HG03097 (cell line): ENCODE data around the gene SHROOM3.

ENCODE experiments used
- ATAC-seq: cut with Tn5 transposase; IDR thresholded peaks from one replicate; pipeline ENCODE4 v1.9.1; 2021; ENCODE audit not compliant: unreplicated experiment, low FRiP score

Gene SHROOM3

DNA sequence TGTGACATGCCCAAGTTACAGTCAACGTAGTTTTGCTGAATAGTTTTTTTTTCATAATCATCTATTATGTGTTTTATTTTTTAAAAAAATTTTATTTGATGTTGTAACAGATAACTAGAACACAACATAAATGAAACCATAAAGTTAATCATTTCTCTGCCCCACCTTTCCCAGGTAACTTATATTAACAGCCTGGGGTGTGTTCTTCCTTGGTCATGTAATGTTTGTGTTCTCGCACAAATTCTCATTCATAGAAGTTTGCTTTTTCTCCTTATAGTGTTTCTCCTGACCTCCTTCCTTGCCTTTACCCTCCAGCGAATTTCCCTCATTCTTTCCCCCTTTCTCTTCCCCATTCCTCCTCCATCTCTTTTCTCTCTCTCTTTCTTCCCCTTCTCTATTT lies 248.1 kb downstream of the SHROOM3 start:
- ATAC-seq, result no peak

DNA sequence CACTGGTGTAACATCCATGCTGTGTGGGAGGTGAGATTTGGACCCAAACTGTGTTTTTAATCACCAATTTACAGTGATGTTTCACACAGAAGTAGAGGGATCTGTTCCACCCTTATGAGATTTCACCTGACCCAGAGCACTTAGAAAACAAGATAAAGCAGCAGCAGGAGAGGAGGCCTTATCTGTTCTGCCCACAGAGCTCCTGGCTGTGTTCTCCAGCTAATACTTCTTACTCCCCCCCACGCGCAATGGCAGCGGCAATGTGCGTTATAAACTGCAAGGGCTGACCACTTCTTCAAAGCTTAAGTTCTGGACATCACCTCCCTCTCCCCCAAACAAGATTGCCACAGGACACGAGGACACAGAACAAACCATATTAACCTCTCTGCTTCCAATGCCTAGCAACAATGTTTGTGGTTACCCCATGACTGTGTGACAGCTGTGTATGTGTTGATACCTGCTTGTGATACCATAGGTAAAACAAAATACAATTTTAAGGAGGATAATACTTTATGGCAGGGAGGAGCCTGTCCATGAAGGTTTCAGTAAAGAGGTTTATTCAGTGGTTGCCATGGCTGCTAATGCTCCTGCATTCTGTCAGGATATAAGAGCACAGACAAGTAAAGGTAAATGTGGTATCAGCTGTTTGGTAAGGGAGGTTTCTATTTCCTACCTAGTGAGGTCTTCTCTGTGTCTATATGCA lies 252.9 kb downstream of the SHROOM3 start:
- ATAC-seq, result no peak

- ATAC-seq, result no peak
These were observed 253.7 kb downstream of the SHROOM3 start for GRCh38 chr4:76688619-76689144.

DNA sequence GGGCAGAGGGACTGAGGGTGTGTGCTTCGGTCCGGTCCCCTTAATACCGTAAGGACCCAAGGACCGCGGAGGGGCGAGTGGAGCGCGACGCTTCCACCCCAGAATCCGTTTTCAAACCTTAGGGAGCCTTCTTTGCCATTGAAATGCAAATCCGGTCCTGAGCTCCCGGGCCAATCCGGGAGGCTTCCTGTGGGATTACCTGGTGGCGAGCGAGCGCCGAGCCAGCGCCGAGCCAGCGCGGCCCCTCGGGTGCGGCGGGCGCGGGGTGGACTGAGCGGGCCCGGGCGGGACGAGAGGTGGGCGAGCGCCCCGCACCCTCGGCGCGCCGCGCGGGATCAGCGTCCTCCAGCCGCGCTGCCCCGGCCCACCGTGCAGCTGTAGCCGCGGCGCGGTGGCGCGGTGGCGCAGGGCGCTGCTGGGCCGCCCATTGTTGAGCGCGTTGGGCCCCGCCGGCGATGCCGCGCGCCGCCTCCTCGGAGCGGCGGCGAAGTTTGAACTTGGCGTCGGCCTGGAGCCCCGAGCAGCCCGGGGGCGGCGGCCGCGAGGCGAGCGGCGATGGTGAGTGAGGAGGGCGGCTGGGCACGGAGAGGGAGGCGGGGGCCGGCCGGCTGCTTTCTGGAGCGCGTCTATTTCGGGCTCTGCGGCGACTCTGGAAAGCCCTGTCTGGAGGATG lies 254.3 kb downstream of the SHROOM3 start:
- no peak for ATAC-seq

DNA sequence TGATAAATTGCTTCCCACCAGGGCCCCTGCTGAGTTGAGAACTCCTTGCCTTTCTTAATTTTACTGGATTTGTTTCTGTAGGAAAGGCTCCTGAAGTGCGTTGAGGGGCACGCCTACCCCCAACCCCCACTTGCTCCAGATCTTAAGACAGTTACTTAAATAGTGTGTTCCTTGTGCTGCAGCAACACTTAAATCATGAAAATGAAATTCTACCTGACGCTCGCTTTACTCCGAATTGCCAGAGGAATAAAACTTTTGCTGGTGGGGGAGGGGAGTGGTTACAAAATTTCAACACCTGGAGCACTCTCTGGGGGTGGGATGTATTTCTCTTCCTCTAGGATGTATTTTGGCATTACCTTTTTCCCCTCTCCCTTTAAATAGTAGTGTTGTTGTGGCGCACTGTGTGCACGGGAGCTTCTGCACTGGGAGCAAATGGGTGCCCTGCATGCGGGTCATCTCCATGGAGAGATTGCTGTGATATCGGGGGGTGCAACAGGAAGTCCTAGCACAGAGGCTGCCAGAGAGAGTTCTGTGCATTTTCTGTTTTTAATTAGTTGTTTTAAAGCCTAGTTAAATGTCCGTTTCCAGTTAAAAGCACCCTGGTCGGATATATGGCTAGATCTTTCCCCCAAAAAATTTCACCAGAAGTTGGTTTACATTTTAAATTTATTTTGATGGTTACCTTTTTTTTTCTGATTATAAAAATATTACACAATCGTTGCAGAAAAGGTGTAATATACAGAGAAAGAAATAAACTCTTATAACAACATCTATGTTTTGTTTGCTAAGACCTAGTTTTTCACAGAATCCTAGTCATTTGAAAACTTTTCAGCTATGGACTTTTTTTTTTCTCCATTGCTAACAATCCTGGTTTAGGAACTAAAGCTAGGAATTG lies 255.2 kb downstream of the SHROOM3 start:
- ATAC-seq, result no peak

GRCh38 chr4:76690906-76691275 lies 255.9 kb downstream of the SHROOM3 start:
- ATAC-seq, result no peak

- ATAC-seq, result no peak
These were observed 257.0 kb downstream of the SHROOM3 start for GRCh38 chr4:76691807-76692582.

GRCh38 chr4:76692761-76693160 lies 257.7 kb downstream of the SHROOM3 start:
- ATAC-seq, result no peak

DNA sequence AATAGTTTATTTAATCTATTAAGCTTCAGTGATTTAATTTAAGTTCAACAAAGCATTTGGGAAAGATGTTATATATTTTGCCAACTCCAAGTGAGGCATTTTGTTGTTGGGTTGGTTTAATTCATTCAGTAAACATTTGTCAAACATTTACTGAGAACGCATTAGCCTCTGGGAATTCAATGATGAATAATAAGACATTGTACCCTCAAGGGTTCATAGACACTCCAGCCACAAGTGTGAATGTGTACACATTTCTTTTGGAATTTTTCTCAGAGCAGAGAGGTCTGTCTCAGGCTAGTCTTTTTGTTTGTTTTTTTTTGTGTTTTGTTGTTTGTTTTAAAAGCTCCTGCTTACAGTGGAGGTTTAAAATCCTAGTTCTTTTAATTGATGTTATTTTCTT lies 259.0 kb downstream of the SHROOM3 start:
- ATAC-seq, result no peak

DNA sequence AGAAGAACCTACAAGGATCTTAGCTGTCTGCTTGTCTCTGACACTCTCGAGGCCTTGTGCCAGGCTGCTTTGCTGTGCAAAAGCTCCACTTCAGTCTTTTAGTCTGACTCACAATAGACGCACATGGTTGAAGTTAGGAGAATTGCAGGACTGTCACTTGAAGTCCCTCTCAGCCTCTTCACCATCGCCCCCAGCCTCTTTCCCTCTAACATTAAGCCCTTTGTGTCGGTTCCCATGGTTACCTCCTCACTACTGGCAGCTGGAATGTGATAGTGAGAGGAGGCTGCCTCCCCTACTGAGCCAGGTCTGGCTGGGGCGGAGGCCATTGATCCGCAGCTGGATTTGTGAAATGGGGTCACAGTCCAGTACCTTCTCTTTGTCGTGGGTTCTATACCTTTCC lies 261.1 kb downstream of the SHROOM3 start:
- no peak for ATAC-seq

DNA sequence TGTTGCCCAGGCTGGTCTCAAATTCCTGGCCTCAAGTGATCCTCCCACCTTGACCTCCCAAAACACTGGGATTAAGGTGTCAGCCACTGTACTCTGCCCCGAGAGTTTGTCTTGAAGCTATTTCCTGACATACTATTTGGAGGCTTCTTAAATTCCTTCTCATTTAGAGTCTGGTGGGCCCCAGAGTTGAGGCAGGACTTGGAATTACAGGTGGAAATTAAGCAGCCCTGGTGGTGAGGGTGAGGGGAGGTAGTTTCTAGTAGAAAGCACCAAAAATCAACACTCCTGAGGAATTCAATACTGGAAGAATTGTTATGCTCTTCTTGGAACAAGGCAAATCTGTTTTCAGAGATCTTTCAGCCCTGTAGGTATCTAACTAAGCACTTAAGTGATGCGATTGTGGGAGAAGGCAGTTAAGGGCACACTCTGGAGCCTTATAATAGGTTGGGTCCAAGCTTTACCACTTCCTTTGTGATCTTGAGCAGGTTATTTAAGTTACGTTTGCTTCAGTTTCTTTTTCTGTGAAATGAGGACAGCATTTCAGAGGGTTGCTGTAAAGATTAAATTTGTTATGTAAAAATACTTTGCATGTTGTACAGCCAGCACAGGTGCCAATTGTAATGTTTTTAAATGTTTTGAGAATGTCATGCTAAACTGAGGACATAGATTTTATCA lies 262.2 kb downstream of the SHROOM3 start:
- peak; percentile 87 for ATAC-seq

DNA sequence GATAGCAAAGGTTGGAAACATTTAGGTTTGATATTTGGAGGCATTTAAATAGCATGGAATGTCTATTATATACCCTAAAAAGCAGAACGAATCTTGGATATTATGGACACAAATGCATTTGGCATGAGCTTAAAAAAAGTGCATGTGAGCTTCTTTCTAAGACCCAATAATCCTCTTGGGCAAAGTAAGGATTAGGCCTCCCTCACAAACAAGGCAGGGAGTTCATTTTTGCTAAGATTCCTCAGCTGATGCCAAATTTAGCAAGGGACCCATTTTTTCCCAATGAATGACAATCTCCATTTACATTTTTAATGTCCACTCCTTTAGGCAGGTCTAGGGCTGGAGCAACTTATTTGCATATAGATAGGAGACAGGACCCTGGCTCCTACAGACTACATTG lies 263.1 kb downstream of the SHROOM3 start:
- ATAC-seq, result no peak

- ATAC-seq, result no peak
These were observed 264.8 kb downstream of the SHROOM3 start for GRCh38 chr4:76699751-76700310.

DNA sequence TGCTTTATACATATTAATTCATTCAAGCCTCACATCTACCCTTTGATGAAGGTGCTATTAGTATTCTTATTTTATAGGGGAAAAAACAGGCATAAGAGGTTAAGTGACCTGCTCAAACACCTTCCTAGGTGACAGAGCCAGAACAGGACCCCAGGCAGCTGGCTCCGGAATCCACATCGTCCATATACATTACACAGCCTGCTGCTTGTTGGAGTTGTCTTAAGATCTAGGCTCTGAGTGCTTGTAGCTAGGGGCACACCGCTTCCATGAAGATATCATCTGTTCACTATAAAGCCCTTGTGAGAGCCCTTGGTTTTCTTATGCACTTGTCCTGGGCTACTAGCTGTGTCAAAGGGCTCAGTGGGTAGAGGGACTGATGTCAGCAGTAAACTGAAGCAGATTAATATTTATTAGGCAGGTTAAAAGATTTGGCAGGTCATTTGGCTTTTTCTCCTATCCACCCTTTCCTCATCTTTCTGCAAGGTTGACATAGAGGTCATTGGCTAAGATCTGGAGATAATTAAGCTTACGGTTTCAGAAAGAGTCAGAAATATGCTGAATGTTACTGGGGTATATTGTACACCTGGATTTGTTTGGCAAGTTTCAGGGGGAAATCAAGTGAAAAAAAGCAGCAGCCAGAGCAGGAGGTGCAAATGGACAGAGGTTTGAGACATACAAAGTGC lies 267.6 kb downstream of the SHROOM3 start:
- no peak for ATAC-seq

DNA sequence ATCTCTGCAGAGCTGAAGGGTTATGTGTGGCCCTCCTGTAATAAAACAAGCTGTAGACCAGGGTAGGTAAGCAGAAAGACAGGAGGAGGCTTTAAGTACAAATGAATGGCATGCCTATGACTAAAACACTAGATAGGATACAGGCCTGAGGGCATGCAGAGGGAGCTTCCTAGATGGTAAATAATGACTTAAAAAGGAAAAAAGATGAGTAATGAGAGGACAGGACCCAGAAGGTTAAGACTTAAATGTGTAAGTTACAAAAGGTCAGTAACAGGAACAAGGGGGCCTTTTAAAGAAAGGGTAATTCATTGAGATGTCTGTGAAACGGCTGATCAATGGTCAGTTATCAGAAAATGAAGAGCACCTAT lies 268.1 kb downstream of the SHROOM3 start:
- ATAC-seq, result no peak

DNA sequence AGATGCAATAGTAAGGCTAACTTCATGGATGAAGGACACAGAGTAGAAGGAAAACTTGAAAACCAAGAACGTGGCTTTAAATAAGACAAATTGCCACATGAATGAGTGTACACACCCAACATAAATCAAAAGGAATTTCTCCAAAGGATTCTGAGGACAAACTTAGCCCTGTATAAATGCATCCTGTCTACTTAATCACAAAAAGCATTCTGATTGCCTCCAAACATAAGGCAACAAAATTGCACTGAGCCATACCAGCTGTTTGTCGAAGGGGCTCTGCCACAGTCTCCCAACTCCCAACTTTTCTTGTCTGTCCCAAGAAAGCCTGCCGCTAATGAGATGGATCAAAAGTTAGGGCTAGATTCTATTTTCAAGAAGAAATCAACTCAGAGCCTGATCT lies 268.6 kb downstream of the SHROOM3 start:
- ATAC-seq, result no peak

DNA sequence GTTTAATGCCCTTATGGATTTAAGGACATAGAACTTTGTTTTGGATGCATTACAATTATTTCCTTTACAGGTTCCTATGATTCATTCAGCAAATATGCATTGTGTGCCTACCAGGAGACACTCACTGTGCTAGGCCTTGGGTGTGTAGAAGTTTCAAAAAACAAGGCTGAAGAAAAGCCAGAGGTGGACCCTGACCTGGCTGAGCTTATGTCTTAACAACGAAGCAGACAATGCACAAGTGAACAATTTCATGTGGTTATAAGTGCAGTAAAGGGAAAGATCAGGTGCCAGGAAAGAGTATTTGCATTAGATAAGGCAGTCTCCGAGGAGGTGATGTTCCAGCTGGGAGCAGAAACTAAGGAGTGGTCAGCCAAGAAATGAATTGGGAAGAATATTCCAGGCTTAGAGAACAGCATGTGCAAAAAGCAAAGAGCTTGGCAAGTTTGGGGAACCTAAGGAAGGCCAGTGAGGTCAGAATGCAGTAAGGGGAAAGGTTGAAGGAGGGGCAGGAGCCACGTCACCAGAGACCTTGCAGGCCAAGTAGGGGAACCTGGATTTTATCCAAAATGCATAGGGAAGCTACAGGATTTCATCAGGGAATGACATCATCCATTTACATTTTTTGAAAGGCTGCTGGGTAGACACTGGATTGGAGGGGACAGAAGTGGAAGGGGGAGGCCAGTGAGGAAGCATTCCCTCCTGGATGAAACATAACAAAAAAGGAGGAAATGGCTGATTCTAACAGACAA lies 269.3 kb downstream of the SHROOM3 start:
- no peak for ATAC-seq

- no peak for ATAC-seq
These were observed 270.4 kb downstream of the SHROOM3 start for GRCh38 chr4:76705472-76705871.
